GM10847 (cell line): ENCODE data around the gene ZNF407.

Source experiments
- POLR2A ChIP-seq: IDR thresholded peaks from 2 replicates; pipeline ENCODE4 v1.6.1; 2011; ENCODE audit not compliant: insufficient read length; ENCODE audit errors: extremely low read depth

The ZNF407 gene

DNA sequence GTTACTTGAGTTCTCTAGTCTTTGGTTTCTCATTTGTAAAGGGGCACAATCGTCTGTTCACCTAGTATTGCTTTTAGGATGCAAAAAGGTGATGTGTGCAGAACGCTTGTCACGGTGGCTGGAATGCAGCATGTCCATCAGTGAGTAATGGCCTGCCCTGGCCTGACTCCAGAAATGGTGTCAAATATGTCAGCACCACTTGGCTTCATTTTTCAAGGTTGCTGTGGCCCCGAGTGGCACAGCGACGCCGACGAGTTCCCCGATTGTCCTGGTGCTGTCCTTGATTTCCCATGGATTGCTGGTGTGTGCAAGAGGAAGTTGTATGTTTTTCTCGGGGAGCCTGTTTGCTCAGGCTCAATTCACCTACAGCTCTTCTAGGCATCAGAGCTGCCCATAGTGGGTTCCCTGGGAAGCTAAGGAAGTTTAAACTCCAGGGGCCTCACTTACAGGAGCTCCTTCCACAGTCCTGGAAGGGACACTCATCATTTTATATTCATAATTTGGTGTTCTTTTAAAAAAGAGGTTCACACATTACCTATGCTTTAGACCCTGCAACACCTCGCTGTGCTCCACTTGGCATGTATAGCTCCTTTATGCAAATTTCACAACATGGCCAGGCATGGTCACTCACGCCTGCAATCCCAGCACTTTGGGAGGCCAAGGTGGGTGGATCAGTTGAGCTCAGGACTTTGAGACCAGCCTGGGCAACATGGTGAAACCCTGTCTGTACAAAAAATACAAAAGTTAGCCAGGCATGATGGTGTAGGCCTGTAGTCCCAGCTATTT lies 25.6 kb upstream of the ZNF407 start:
- no peak for TF ChIP-seq POLR2A

DNA sequence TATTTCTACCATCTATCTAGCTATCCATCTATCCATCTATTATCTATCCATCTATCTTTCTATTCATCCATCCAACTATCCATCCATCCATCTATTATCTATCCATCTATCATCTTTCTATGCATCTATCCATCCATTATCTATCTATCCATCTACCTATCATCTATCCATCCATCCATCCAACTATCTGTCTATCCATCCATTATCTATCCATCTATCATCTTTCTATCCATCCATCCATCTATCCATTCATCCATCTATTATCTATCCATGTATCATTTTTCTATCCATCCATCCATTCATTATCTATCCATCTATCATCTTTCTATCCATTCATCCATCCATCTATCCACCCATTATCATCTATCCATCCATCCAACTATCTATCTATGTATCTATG lies 24.6 kb upstream of the ZNF407 start:
- TF ChIP-seq POLR2A, result no peak

DNA sequence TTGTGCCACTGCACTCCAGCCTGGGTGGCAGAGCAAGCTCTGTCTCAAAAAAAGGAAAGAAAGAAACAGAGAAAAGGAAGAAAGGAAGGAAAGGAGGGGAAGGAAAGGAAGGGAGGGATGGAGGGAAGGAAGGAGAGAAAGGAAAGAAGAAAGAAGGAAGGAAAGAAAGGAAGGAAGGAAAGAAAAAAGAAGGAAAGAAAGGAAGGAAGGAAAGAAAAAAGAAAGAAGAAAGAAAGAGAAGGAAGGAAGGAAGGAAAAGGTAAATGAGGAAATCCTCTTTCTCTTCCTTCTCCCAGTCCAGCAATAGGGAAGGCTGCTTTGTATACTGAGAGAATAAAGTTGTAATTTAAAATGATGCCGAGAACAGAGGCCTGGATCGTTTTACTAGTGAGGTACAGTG lies 22.8 kb upstream of the ZNF407 start:
- no peak for TF ChIP-seq POLR2A

DNA sequence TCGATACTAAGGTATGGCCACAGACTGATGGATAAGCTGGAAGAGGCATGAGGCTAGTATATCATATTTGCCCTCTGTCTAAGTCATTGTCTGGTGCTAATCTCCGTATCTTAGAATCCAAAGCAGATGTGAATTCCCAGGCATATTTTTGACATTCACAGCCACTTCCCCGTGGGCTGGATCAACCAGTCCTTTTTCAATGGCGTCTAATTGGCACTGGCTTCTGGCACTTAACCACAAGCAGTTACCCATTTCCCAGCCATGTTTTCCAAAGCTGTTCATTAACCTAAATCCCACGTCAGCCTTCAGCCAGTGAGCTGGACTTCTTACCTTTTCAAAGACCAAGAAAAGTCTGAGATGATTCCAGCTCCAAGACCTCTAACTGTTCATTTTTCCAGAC lies 20.7 kb upstream of the ZNF407 start:
- TF ChIP-seq POLR2A, result no peak

DNA sequence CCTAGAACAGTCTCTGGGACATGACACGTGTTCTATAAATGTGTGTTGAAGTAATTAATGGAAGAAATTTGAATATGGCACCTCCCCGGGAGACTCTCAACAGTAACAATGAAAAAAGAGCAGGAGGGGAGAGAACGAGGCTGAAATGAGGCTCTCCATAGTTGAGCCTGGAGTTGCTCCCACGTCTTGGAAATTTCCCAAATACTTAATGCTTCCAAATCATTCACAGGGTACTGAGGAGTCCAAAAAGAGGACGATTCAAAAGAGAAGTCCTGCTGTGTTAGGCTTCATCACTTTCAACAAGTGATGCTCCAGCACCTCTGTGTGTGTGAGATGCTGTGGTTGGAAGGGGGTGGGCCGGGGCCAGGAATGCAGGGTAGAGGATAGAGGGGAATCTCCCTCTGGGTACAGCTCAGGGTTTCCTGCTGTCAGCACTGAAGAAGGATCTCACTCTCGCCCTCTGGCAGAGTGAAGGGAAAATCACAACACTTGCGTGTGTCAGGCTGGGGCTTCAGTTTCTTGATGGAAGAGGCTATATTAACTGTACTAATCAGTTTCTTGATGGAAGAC lies 18.1 kb upstream of the ZNF407 start:
- no peak for TF ChIP-seq POLR2A

DNA sequence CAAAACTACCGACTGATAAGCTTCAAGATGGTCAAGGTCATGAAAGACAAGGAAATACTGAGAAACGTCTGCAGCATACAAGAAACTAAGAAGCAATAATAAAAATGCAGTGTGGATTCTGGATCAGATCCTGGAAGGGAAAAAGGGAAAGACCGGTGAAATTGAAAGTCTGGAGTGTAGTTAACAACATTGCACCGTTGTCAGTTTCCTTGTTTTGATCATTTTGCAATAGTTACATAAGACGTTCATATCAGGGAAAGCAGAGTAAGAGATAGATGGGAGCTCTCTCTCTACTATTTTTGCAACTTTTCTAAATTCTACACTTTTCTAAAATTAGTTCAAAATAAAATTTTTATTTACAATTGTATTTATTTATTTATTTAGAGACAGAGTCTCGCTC lies 15.0 kb upstream of the ZNF407 start:
- no peak for TF ChIP-seq POLR2A

DNA sequence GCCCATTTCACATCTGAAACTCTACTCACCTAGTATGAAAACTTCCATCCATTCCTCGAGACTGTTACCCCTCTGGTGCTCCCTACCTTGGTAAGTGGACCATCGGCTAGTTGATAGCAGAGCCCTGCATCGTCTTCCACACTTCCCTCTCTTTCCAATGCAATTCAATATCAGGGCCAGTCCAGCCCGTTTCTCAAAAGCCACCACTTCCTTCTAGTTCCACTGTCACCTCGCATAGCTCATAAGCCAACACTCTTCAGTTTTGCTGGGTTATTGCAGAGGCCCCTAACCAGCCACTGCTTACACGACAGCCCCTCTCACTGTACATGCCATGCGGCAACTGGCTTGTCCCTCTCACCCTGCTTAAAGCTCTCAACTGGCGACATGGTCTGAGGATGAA lies 10.2 kb upstream of the ZNF407 start:
- TF ChIP-seq POLR2A, result no peak

DNA sequence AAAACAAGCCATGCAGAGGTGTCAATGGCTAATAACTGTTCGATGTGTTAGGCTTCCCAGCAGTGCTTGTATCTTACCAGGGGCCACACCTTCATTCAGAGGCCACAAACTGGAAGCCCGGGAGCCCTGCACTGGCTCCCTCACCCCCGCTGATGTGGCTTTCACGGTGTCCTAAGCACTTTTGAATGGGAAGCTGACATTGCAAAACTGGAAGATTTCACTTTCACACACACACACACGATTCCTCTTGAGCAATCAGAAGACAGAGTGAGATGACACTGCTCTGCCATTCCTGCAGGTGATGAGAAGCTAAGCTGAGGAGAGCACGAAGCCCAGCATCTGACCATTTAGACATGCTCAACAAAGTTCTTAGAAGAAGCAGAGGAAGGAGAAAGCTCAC lies 8.6 kb upstream of the ZNF407 start:
- TF ChIP-seq POLR2A, result no peak

DNA sequence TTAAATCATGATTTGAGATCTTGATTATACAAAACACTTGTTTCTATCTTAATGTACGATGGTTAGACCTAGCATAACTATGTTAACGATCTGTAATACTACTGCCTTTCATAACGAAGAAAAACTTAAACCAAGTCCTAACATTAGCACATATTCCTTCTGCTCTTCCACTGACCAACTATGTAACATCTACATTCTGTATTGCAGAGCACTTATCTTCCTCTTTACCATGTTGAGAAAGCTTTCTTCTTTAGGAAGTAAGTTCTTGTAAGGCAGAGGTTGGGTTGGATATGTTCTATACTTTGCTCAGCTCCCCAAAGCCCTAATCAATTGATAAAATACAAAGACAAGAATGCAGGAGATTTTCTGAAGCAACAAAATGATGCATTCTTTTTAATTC lies 7.9 kb upstream of the ZNF407 start:
- TF ChIP-seq POLR2A, result no peak

DNA sequence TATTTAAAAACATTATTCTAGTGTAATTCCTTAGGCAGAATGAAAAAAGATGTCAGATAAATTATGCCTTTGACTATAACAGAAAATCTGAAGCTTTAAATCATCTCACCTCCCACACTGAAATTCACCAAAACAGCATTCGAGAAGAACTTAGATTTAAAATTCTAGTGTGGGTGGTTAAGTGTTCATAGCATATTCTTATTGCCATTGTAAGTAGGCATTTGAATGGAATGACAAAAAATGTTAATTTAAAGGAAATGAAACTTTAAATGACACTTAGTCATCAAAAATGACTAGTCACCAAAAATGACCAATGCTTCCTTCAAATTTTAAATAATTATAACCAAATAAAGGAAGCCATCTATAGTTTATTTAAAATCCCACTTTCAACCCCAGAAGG lies 7.0 kb upstream of the ZNF407 start:
- no peak for TF ChIP-seq POLR2A

DNA sequence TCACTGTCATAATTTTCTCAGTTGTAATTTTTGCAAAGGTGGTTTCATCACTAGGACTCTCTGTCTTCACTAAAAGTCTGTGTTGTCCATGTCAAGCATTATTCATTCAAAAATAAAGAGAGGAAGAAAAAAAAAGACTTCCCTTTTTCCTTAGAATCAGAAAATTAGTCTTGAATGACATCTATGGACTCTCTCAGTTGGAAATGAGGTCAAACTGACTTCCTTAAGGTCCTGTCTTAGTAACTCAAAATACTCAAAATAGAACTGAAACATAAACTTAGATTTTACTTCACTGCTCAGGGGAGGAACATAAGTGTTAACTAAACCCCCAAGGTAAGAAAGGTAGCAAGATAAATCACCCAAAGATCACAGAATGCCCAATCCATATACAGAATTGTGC lies 2.2 kb upstream of the ZNF407 start:
- TF ChIP-seq POLR2A, result no peak

DNA sequence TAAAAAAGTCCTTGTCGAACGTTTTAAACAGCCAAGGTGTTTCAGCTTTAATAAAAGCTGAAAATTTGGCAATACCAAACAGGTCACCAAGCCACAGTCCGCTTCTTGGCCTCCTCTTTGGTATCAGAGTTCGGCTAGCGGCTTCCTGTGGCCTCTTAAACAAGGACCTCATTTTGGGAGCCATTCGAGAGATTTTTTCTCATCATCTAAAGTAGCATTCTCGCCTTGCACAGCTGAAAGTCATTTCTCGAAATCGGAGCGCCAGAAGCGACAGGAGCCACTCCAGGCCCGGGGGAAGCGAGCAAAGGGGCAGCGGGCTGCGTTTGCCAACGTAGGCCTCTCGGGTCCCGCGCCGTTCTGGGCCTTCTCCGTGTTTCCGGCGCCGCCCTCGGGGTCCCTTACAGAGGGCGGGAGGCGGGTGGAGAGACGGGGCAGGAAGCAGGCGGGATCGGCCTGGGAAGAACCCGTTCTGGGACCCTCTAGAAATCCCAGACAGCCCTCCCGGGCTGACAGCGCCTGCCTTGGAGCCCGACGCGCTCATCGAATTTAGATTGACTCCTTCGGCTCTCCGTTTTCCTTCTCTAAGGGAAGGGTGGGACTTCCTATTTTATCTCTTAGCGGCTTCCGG lies 522 bp upstream of the ZNF407 start:
- peak; percentile 27 for TF ChIP-seq POLR2A

DNA sequence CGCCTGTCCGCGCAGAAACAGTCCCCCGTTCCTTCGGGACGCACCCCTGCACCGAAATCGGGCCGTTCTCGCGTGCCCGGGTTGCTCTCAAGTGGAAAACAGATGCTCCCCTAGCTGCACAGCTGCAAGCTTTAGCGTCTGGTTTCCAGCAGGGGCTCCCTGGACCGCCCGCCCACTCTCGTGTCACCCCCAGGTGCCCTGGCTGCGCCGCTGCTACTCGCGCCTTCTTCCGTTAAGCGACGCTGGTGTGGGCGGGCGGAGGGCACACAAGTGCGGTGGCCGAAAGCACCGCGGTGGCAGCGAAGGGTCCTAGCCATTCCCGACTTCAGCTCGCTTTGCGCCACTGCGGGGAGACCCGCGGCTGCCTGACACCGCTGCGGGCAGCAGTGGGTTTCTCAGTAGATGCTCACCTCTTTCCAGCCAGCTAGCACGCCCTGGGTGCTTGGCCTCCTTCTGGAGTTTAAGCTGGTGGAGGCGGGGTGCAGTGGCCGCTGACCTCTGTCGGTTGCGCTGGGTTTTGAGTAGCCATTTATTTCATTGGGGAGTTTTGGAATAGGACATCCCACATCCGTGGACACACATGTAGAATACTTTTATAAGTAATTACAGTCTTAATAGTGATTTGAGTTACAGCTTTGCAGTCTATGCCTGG lies 806 bp downstream of the ZNF407 start:
- TF ChIP-seq POLR2A, result no peak

DNA sequence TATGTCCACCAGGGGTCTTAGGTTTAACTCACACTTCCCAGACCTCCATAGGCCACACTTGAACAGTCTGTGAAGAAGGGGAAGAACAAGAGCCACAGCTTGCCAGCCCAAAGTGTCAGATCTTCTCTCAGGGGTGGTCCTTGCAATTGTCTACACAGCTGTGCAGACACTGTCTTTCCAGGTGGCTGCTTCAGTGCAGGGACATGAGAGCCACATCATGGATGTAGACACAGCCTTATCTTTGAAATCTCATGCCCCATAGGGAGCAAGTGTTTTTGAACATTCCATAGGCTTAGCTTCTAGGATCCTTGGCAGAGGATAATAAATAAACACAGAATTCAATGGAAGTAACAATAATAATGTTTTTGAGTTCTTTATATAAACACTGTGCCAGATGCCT lies 6.7 kb downstream of the ZNF407 start:
- TF ChIP-seq POLR2A, result no peak

DNA sequence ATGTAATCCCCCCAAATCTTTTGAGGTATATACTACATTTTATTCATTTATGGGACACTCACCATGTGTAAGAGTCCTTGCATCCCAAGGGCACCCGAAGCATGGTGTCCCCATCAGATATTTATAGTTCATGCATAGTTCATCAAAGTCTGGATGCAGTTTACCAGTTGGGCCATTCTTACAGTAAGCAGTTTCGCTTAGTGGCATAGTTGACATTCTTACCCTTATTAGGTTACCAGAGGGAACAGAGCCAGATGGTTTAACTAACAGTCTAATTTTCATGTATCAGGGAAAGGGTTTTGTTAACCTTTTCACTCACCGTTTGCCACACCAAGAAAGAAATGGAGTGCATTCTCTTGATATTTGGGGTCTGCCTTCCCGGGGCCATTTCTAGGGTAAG lies 7.1 kb downstream of the ZNF407 start:
- TF ChIP-seq POLR2A, result no peak

DNA sequence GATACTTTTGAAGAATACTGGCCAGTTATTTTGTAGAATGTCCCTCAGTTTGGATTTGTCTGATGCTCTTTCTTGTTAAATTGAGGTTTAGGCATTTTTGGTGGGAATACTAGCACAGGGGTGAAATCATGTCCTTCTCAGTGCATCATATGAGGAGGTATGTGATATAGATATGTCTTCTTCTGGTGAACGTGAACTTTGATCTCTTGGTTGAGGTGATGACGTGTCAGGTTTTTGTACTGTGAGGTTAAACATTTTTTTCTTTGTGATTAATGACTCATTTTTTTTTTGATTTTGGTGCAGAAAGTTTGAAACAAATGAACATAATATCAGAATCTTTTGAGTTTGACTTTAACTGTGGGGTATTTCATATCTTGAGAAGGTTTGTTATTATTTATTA lies 11.0 kb downstream of the ZNF407 start:
- TF ChIP-seq POLR2A, result no peak
